ENCODE data around the gene PIK3R3.
"Not testable (repeated sequence)": the region's sequence is repeated elsewhere in the genome, so short reads cannot be mapped to it uniquely, and the experiment has no call there.

Gene PIK3R3

DNA sequence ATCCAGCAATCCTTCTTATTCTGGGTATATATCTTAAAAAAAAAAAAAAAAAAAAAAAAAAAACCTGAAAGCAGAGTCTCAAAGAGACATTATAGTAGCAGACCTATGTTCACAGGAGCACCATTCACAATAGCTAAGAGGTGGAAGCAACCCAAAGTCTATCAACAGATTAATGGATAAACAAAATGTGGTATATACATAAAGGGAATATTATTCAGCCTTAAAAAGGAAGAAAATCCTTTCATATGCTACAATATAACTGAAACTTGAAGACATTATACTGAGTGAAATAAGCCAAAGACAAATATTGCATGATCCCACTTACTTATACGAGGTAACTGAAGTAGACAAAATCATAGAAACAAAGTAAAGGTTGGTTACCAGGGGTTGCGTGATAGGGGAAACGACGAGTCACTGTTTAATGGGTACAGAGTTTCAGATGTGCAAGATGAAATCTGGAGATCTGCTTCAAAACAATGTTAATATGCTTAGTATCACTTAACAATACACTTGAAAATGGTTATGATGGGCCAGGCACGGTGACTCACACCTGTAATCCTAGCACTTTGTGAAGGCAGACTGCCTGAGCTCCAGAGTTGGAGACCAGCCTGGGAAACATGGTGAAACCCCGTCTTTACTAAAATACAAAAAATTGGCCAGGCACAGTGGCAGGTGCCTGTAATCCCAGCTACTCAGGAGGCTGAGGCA is 29.5 kb downstream of the PIK3R3 start:
- no peak for DNase-seq (ENCODE audit: low read depth)

DNA sequence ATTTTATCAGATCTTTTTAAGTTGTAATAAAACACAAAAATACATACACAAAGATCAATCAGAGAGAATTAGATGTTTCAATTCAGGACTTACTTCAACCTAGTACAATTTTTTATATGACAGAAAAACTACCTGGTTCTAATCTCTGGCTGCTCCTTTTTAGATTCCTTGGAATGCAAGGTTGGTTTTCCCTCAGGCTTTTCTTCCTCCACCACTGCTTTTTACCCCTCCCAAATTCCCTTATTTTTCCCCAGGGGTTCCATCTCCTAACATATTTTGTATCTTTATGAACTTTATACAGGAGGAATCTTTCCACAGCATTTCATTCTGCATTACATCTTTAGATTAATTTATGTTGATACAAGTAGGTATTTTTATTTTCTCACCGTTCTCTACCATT is 33.2 kb downstream of the PIK3R3 start:
- no peak for DNase-seq (ENCODE audit: low read depth)

DNA sequence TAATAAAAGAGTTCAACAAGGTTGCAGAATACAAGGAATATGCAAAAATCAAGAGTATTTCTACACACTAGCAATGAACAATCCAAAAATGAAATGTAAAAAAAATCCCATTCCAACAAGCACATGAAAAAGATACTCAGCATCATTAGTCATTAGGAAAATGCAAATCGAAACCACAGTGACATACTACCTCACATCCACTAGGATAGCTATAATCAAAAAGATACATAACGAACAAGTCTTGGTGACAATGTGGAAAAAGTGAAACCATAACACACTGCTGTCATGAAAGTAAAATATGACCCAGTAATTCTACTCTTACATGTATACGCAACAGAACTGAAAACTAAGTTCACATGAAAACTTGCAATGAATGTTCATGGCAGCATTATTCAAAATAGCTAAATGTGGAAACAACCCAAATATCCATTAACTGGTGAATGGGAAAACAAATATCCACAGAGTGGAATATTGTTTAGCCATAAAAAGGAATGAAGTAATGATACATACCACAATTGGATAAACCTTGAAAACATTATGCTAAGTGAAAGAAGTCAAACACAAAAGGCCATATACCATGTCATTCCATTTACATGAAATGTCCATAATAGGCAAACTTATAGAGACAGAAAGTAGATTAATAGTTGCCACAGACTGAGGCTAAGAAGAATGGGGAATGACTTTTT is 34.3 kb downstream of the PIK3R3 start:
- DNase-seq (ENCODE audit: low read depth): no peak

DNA sequence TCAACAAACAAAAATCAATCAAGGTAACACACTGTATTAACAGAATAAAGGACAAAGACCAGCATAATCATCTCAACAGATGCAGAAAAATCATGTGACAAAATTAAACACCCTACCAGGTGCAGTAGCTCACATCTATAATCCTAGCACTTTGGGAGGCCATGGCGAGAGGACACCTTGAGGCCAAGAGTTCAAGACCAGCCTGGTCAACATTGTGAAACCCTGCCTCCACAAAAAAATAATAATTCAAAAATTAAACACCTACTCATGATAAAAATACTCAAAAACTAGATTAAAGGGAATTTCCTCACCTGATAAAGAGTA is 35.3 kb downstream of the PIK3R3 start:
- DNase-seq (ENCODE audit: low read depth): no peak

DNA sequence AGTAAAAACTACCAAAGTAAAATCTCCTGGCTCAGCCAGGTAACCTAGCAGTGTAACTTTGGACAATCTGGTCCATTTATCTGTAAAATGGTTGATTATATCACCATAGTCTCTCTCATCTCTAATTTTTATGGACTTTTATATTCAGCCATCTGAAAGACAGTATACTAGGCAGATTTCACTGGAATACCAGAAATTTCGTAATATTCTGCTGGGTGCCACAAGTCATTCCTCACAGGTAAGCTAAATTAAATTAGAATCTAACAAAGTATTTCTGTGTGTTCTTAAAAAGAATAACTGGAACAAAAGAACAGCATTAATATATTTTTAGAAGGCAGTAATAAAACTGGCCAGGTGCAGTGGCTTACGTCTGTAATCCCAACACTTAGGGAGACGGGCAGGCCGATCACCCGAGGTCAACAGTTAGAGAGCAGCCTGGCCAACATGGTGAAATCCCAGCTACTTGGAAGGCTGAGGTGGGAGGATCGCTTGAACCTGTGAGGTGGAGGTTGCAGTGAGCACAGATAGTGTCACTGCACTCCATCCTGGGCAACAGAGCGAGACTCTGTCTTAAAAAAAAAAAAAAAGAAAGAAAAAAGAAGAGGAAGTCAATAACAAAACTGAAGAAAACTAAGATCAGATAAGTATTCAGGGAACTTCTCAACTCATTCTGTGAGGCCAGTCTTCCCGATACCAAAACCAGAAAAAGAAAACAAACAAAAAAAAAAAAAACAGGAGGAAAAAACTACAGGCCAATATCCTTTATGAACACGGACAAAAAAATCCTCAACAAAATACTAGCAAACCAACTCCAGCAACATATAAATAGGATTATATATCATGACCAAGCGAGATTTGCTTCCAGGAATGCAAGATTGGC is 35.9 kb downstream of the PIK3R3 start:
- DNase-seq (ENCODE audit: low read depth): no peak

DNA sequence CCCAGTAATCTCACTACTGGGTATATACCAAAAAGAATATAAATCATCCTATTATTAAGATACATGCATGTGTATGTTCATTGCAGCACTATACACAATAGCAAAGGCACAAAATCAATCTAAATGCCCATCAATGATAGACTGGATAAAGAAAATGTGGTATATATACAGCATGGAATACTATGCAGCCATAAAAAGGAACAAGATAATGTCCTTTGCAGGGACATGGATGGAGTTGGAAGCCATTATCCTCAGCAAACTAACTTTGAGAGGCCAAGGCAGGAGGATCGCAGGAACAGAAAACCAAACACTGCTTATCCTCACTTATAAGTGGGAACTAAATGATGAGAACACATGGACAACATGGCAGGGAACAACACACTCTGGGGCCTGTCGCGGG is 37.3 kb downstream of the PIK3R3 start:
- not testable (repeated sequence) for DNase-seq (ENCODE audit: low read depth)

DNA sequence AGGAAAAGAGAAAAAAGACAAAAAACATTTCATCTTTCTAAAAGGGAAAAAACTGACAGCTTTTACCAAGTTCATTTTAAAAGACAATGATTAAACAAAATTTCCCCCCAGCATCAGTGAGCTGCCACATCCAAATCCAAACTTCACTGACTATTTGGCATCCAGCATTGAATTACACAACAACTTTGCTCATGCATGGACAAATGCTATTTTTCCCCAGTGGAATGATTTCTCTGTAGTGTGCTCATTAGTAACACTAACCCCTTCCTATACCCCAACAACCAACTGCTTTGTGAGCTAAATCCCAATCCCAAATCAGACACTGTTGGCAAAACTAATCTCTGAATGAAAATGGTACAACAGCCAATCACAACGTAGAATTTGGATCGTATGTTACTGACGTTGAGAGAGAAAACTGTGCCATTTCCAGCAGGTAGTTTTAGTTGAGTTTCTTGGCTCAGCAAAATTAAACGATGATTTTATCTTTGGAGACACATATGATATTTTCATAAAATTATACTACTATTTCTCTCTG is 37.9 kb downstream of the PIK3R3 start:
- no peak for DNase-seq (ENCODE audit: low read depth)

DNA sequence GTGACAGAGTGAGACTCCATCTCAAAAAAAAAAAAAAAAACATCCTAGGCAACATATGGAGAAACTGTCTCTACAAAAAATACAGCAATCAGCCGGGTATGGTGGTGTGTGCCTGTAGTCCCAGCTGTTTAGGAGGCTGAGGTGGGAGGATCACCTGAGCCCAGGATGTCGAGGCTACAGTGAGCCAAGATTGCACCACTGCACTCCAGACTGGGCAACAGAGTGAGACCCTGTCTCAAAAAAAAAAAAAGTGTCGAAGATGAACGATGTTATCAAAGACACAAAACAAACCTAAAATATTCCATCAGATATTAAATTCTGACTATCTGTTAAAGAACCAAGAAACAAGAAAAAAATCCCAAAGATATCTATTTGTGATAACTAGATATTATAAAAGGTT is 38.6 kb downstream of the PIK3R3 start:
- not testable (repeated sequence) for DNase-seq (ENCODE audit: low read depth)

DNA sequence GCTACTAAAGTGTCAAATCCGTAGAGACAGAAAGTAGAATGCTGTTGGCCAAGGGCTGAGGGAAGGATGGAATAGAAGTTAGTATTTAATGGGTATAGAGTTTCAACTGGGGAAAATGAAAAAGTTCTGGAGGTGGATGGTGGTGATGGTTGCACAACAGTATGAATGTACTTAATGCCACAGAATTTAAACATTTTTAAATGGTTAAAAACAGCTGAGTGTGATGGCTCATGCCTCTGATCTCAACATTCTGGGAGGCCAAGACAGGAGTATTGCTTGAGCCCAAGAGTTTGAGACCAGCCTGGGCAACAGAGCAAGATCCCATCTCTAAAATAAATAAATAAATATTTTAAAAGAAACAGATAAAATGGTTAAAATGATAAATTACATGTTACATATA is 44.5 kb downstream of the PIK3R3 start:
- no peak for DNase-seq (ENCODE audit: low read depth)

DNA sequence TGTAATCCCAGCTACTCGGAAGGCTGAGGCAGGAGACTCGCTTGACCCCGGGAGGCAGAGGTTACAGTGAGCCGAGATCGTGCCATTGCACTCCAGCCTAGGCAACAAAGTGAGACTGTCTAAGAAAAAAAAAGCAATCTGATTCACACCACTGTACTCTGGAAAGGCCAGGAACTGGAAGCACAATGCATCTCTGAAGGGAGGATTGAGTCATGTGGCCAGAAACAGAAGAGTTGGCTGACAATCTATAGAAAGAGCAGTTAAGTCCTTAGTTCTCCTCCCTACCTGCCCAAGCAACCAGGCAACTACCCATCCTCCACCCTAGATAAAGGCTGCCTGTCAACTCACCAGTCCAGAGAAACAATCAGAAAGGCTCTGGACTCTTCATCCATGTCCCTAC is 45.9 kb downstream of the PIK3R3 start:
- no peak for DNase-seq (ENCODE audit: low read depth)

DNA sequence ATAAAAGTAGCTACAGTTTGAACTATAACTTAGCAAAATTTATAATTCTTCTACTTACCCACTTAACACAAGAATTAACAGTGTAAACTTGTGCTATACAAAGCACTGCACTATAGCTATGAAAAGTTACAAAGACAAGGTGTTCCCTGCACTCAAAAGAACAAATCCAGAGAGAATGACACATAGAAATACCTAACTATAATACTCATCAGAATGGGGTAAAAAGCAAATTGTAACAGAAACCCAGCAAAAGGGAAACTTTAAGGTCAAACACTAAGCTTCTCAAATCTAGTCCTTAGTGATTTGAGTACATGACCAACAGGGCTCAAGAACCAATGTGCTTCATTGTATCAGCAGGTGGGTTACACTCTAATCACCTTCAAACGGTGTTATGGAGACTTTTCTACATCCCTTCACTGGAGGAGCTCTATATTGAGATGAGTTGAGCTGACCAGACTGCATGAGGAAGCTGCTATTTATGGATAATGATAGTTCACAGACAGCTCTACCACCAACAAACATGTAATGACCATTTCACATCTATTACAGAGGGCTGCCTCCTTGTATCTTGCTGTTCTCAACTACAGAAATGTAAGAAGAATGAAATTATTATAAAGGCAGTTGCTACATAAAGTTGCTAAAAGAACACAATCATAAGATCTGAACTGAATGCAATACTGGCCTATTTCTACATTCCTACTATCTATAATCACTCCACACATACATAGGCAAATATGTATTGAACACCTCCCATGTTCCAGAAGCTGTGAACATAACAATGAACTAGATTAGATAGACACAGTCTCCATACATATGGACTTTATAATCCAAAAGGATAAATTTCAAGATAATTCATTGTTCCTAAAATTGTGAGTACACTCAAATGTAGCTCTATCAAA is 47.6 kb downstream of the PIK3R3 start:
- no peak for DNase-seq (ENCODE audit: low read depth)

DNA sequence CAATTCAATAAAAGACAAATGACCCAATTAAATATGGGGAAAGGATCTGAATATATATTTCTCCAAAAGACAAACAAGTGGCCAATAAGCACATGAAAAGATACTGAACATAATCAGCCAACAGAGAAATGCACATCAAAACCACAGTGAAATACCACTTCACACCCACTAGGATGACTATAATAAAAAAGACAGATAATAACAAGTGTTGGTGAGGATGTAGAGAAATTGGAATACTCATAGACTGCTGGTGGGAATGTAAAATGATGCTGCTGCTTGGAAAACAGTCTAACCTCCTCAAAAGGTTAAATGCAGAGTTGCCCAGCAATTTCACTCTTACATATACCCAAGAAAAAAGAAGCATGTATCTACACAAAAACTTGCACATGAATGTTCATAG is 48.9 kb downstream of the PIK3R3 start:
- DNase-seq (ENCODE audit: low read depth): no peak

DNA sequence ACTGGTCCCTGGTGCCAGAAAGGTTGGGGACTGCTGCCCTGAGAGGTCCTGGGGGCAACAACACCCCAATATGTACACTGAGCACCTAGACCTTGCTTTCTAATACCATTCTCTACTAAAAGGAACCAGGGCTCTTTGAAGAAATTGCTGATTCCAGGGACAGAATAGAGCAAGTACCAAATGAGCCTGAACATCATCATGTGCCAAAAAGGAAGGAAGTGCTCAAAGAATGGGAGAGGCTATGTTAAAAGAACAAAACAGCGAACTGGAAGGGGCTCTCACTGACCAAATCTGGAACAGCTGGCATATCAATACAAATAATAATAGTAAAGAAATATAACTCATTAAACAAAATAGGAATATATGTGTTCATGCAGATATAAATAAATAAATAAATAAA is 50.8 kb downstream of the PIK3R3 start:
- DNase-seq (ENCODE audit: low read depth): no peak

DNA sequence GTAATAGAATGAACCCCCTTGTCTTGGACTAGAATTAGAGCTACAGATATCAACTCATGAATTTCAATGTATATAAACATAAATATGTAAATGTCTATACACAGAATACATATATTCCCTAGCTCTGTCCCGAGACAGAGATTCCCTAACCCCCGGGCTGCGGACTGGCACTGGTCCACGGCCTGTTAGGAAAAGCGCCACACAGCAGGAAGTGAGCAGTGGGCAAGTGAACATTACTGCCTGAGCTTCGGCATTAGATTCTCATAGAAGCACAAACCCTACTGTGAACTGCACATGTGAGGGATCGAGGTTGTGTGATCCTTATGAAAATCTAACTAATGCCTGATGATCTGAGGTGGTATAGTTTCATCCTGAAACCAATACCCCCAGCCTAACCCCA is 51.2 kb downstream of the PIK3R3 start:
- no peak for DNase-seq (ENCODE audit: low read depth)

DNA sequence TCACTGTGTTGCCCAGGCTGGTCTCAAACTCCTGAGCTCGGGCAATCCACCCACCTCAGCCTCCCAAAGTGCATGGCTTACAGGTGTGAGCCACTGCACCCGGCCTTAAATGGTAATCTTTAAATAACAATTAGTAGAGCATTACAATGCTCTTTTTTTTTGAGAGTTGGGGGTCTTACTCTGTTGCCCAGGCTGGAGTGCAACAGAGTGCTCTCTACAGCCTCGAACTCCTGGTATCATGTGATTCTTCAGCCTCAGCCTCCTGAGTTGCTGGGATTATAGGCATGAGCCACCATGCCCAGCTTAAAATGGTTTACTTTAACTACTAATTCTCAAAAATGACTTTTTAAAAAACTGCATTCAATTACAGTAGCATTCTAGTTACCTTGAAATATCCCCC is 52.2 kb downstream of the PIK3R3 start:
- DNase-seq (ENCODE audit: low read depth): no peak

DNA sequence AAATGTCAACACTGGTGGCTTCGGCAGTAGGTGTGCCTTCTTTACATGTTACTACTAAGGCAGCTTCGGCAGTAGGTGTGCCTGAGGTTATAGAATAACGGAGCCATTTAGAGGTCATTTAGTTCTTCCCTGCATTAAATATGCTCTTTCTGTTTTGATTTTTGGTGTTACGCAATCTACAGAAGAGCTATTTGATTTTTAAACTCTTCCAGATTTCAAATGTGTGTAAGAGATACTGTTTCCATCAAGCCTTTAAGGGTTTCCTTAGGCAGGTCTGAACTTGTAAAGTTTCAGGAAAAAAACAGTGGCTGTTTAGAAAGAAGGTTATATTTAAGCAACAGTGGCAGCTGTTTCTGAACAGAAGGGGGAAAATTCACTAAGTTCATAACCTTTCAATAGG is 54.8 kb downstream of the PIK3R3 start:
- DNase-seq (ENCODE audit: low read depth): no peak

DNA sequence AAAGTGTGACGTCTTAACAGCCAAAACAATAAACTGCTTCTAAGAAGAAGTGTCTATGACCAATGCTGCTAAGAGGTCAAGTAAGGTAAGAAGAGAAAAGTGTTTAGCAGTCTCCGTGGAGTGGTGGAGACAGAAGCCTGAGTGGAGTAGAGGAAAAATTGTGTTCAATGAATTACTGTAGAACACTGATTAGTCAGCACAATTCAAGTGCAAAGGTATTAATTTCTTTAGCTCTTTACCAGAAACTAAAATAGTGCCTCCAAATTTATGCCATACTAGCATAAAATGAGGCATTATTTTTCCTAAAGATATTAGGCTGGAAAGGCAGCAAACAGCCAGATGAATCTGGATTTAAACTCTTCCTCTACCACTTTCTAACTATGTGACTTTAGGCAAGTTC is 56.1 kb downstream of the PIK3R3 start:
- DNase-seq (ENCODE audit: low read depth): no peak

DNA sequence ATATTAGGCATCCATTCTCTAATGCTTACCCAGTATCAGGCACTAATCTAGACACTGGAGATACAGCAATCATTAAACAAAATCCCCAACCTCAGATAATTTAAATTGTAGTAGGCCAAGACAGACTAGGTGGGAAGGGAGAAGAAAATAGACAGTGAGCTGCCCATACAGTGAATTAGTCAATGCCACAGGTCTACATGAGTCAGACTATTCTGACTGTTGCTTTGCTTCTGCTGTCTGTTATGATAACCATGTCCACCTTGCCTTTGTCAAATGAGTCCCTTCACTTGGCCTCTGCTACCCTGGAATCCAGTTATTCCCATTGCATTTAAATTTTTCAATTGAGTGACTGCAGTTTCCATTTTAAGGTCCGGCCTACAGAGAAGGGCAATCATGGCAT is 59.5 kb downstream of the PIK3R3 start:
- DNase-seq (ENCODE audit: low read depth): no peak

DNA sequence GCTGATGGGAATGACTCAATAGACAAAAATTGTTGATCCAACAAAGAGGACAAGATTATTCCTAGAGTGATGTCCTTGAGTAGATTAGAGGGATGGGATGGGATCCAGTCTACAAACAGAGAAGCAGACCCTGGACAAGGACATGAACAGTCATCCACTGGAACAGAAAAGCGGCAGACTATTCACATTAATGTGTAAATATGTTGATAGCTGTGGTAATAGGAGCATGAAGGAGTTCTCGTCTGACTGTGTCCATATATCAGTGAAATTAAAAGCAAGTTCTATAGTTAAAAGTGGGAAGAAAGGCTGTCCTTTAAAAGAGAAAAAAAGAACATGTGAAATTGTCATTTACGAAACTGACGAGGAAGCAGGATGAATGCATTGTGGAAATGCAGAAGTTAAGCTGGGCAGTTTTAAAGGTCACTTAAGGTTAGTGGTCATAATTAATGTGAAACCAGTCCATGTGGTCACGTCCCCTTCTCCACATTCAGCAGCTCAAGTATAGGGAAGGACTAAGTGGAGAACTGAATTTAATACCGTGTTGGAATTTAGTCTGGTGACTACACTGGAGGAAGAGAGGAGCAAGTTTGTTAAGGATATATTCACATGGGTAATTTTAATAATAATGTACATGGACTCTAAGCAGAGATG is 62.1 kb downstream of the PIK3R3 start:
- no peak for DNase-seq (ENCODE audit: low read depth)

DNA sequence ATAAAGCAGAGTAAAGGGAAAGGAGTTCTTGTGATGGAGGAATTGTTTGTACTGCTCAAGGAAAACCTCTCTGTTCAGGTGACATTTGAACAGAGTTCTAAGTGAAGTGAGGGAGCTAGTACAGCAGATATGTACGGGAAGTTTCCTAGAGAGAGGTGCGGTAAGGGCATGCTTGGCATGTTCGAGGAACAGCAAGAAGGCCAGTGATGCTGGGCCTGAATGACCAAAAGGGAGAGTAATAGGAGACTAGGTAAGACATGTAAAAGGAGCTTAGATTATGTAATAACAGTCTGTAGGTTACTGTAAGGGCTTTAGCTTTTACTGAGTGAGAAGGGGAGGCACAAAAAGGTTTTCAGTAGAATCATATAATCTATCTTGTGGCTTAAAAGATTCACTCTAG is 63.9 kb downstream of the PIK3R3 start:
- DNase-seq (ENCODE audit: low read depth): no peak

DNA sequence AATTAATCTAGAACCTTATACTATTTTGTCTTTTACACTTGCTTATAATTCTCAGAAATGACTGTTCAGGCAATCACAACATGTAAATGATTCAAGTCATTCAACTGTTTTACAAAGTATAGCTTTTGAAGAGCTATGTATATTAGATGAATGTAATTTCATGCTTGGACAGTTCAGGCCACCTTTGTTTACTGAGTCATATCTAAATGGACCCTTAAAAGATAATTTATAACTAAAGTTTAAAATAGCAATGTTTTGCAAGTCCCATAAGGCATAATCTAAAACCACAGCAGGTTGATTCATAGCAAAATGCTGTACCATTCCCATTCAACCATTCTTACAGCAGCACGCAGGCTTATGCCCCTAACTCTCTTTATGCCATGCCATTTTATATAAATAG is 64.8 kb downstream of the PIK3R3 start:
- DNase-seq (ENCODE audit: low read depth): no peak
